ENCODE measurements around the gene DIO3. TPM values are rescaled to one million over a fixed set of nuclear protein-coding genes. Genes with fewer than 3 reads are reported as not detected.

The DIO3 gene
- total and polyA plus RNA-seq, 2 of the 13 experiments (the other 11 are each of a cell fraction or from before 2014, with no cell fraction given), result not detected

DNA sequence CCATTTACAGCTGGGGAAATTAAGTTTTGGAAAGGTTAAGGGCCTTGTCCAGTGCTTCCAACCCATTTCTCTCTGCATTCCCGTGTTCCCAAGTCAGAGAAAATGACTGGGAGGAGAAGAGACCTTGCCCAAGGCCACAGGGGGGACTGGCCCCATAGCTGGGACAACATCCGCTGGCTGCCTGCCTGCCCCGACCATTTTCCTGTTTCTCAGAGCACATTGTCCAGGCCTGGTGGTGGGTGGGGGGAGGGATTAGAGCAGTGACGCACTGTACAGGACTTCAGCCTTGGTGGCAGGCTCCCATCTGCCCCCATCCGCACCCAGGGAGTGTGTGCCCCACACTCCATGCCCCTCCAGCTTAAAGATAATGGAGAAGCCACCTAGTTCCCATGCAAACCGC is 27.7 kb downstream of the DIO3 start (continued):
- TF ChIP-seq MED1 (CRISPR knock-in tag; IDR thresholded peaks at IDR 0.05) (peak; percentile 37; the same call in 1 of the 2 replicates), ZNF687 (CRISPR knock-in tag; IDR thresholded peaks at IDR 0.05) (peak; percentile 52), MYC (CRISPR knock-in tag; IDR thresholded peaks at IDR 0.05; ENCODE audit: borderline replicate concordance) (peak; percentile 50; the same call in 1 of the 2 replicates), ZNF230 (CRISPR knock-in tag; IDR thresholded peaks at IDR 0.05) (no peak), SALL1 (CRISPR knock-in tag; IDR thresholded peaks at IDR 0.05) (peak; percentile 62; the same call in 1 of the 2 replicates), CREM (IDR thresholded peaks at IDR 0.05) (0 out of 2 replicates have a peak, but pooled peaks have one; percentile 11), CREM (CRISPR knock-in tag; IDR thresholded peaks at IDR 0.05) (no peak), SOX13 (IDR thresholded peaks at IDR 0.05) (no peak), SOX13 (CRISPR knock-in tag; conservative IDR thresholded peaks at IDR 0.05 in 1 of 2, IDR thresholded peaks at IDR 0.05 in 1 of 2) (peak in 1 of 2 experiments; percentile 20; a peak in 1 of 4 replicates), ZSCAN22 (CRISPR knock-in tag; IDR thresholded peaks at IDR 0.05) (no peak), ZNF281 (CRISPR knock-in tag; IDR thresholded peaks at IDR 0.05; ENCODE audit: borderline replicate concordance) (peak; percentile 51; the same call in 1 of the 2 replicates), HMGXB3 (CRISPR knock-in tag; IDR thresholded peaks at IDR 0.05; ENCODE audit: borderline replicate concordance) (no peak), ZBTB38 (CRISPR knock-in tag; IDR thresholded peaks at IDR 0.05) (no peak), BCL6 (CRISPR knock-in tag; IDR thresholded peaks at IDR 0.05) (0 out of 2 replicates have a peak, but pooled peaks have one; percentile 8)
- TF ChIP-seq, protein P1, sequence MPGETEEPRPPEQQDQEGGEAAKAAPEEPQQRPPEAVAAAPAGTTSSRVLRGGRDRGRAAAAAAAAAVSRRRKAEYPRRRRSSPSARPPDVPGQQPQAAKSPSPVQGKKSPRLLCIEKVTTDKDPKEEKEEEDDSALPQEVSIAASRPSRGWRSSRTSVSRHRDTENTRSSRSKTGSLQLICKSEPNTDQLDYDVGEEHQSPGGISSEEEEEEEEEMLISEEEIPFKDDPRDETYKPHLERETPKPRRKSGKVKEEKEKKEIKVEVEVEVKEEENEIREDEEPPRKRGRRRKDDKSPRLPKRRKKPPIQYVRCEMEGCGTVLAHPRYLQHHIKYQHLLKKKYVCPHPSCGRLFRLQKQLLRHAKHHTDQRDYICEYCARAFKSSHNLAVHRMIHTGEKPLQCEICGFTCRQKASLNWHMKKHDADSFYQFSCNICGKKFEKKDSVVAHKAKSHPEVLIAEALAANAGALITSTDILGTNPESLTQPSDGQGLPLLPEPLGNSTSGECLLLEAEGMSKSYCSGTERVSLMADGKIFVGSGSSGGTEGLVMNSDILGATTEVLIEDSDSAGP (CRISPR knock-in tag; IDR thresholded peaks at IDR 0.05; ENCODE audit: borderline replicate concordance), result peak; percentile 46; the same call in 1 of the 2 replicates
- TF ChIP-seq, protein P2, sequence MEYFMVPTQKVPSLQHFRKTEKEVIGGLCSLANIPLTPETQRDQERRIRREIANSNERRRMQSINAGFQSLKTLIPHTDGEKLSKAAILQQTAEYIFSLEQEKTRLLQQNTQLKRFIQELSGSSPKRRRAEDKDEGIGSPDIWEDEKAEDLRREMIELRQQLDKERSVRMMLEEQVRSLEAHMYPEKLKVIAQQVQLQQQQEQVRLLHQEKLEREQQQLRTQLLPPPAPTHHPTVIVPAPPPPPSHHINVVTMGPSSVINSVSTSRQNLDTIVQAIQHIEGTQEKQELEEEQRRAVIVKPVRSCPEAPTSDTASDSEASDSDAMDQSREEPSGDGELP (IDR thresholded peaks at IDR 0.05; ENCODE audit: borderline replicate concordance, low read depth), result peak; percentile 9; the same call in 1 of the 2 replicates
